Measurements from ENCODE around the gene AKAP9. TPM values are rescaled to one million over a fixed set of nuclear protein-coding genes. Genes with fewer than 3 reads are reported as not detected.
"Not testable (repeated sequence)": the region's sequence is repeated elsewhere in the genome, so short reads cannot be mapped to it uniquely, and the experiment has no call there.

AKAP9 gene
- total and polyA plus RNA-seq, 4 donors, result 14.6 to 97.7 (median 57.0) TPM

GRCh38 chr7:91941450-91941849, 788 bp downstream of the AKAP9 start (continued):
- no peak for TF ChIP-seq REST (IDR thresholded peaks at IDR 0.05)

GRCh38 chr7:91942312-91942711, 1.6 kb downstream of the AKAP9 start:
- Histone ChIP-seq H3K9me3 (ENCODE audit: control insufficient read depth in 4 of 4, low read length in 3 of 4) (no peaks in the 10 kb centered on the region), H3K27me3 (ENCODE audit: control insufficient read depth in 4 of 4, insufficient read depth in 4 of 4, low read length in 3 of 4) (no peaks in the 10 kb centered on the region), H3K27ac (ENCODE audit: low read depth in 1 of 2, low read length in 2 of 2) (no peak overlapping the region), H3K36me3 (ENCODE audit: control insufficient read depth in 4 of 4, insufficient read depth in 3 of 4, low read depth in 1 of 4, low read length in 3 of 4) (no peaks in the 10 kb centered on the region), H3K4me3 (ENCODE audit: low read depth in 1 of 3, low read length in 3 of 3) (peak overlapping the region in 1 of 3 donors; percentile 88), H3K9ac (ENCODE audit: low read depth in 1 of 2, low read length in 2 of 2) (no peak overlapping the region), H3K4me1 (ENCODE audit: control insufficient read depth in 4 of 4, insufficient read depth in 4 of 4, low read length in 3 of 4) (peaks cover 4 to 31% (median 11%) of the 10 kb centered on the region in 4 donors)
- TF ChIP-seq RXRA (IDR thresholded peaks at IDR 0.05) (no peak), EGR1 (IDR thresholded peaks at IDR 0.05; ENCODE audit: low read depth in 2 of 2) (no peak), GABPA (IDR thresholded peaks at IDR 0.05 in 1 of 2, conservative IDR thresholded peaks at IDR 0.05 in 1 of 2) (no peak), JUND (IDR thresholded peaks at IDR 0.05) (no peak), CTCF (IDR thresholded peaks at IDR 0.05; ENCODE audit: low read depth, low read length, missing input control) (no peak), ZBTB33 (IDR thresholded peaks at IDR 0.05) (no peak), FOXA2 (IDR thresholded peaks at IDR 0.05) (no peak), RAD21 (IDR thresholded peaks at IDR 0.05) (no peak), SP1 (IDR thresholded peaks at IDR 0.05) (no peak), FOXA1 (IDR thresholded peaks at IDR 0.05) (no peak), HNF4A (conservative IDR thresholded peaks at IDR 0.05) (no peak)
- WGBS, result 57% methylated on average over 2 of the region's 2 CpGs
- DNase-seq (ENCODE audit: low spot score), result no peak

GRCh38 chr7:91944970-91945369, 4.3 kb downstream of the AKAP9 start:
- WGBS, result 98% methylated on average over 5 of the region's 5 CpGs
- not testable (repeated sequence) for H3K27me3 ChIP-seq (ENCODE audit: control insufficient read depth in 4 of 4, insufficient read depth in 4 of 4, low read length in 3 of 4); H3K9ac ChIP-seq (ENCODE audit: low read depth in 1 of 2, low read length in 2 of 2); DNase-seq (ENCODE audit: low spot score); H3K4me3 ChIP-seq (ENCODE audit: low read depth in 1 of 3, low read length in 3 of 3); H3K9me3 ChIP-seq (ENCODE audit: control insufficient read depth in 4 of 4, low read length in 3 of 4); H3K36me3 ChIP-seq (ENCODE audit: control insufficient read depth in 4 of 4, insufficient read depth in 3 of 4, low read depth in 1 of 4, low read length in 3 of 4)
- Histone ChIP-seq H3K4me1 (ENCODE audit: control insufficient read depth in 4 of 4, insufficient read depth in 4 of 4, low read length in 3 of 4) (peaks cover 4 to 29% (median 9%) of the 10 kb centered on the region in 4 donors), H3K27ac (ENCODE audit: low read depth in 1 of 2, low read length in 2 of 2) (peak overlapping the region in 1 of 2 donors; percentile 20)
